H1 (cell line): ENCODE measurements around the gene TXLNA. TPM values are rescaled to one million over a fixed set of nuclear protein-coding genes. Genes with fewer than 3 reads are reported as not detected.

Experiments
- CTCF ChIA-PET: fragments of 300-600 bp; sonication (Branson Sonifier 250); formaldehyde crosslinking; loops from one replicate; lab custom pipeline; 2021; ENCODE audit not compliant: partially characterized antibody; lab: Charles Lee
- POLR2A ChIA-PET: fragments of 300-600 bp; sonication (Branson Sonifier 250); formaldehyde crosslinking; loops from one replicate; lab custom pipeline; 2021; ENCODE audit warnings: inconsistent platforms; ENCODE audit not compliant: partially characterized antibody; lab: Charles Lee
- DNase-seq, 2 experiments: peaks; one replicate each; pipeline versions ENCODE4 v3.0.0 to v3.0.0-alpha.2; 2010 to 2022; ENCODE audit warnings: low spot score in 2 of 2, low read depth in 1 of 2, mixed read lengths in 1 of 2
- FAIRE-seq: peaks from 2 replicates; lab custom pipeline; 2011; peaks lifted over from hg19 to GRCh38; lab: Jason Lieb, UNC
- H2AFZ ChIP-seq: 2 replicates; pipeline ENCODE4 v1.8.1; 2012; ENCODE audit warnings: low read length, inconsistent platforms
- H2AK5ac ChIP-seq: 2 replicates; pipeline ENCODE4 v1.6.1; 2013; ENCODE audit warnings: low read depth, low read length
- H2BK120ac ChIP-seq: replicated peaks from 2 replicates; pipeline ENCODE3; 2013; ENCODE audit warnings: low read depth, low read length, inconsistent platforms
- H2BK12ac ChIP-seq: 2 replicates; pipeline ENCODE4 v1.6.1; 2013; ENCODE audit warnings: low read depth, low read length
- H2BK15ac ChIP-seq: 2 replicates; pipeline ENCODE4 v1.6.1; 2013; ENCODE audit warnings: low read length
- H2BK20ac ChIP-seq: 2 replicates; pipeline ENCODE4 v1.6.1; 2013; ENCODE audit warnings: low read length
- H2BK5ac ChIP-seq: 2 replicates; pipeline ENCODE4 v1.6.1; 2013; ENCODE audit warnings: low read depth, low read length
- H3K14ac ChIP-seq: 2 replicates; pipeline ENCODE4 v1.6.1; 2013; ENCODE audit warnings: inconsistent platforms; ENCODE audit not compliant: insufficient read length
- H3K18ac ChIP-seq: 2 replicates; pipeline ENCODE4 v1.6.1; 2013; ENCODE audit warnings: low read length; ENCODE audit errors: extremely low read depth
- H3K23ac ChIP-seq: 2 replicates; pipeline ENCODE4 v1.6.1; 2013; ENCODE audit warnings: inconsistent platforms; ENCODE audit not compliant: insufficient read length
- H3K23me2 ChIP-seq: 2 replicates; pipeline ENCODE4 v1.6.1; 2013; ENCODE audit warnings: low read depth, low read length
- H3K27ac ChIP-seq: 2 replicates; pipeline ENCODE4 v1.6.1; 2011; ENCODE audit warnings: low read depth, low read length, inconsistent platforms
- H3K27me3 ChIP-seq, 4 experiments: replicated peaks in 1 of 4; 1 replicate in 1 of 4; 2 replicates in 3 of 4; pipeline versions ENCODE4 v1.6.1 to v1.8.1; 2011 to 2013; ENCODE audit warnings: low read length in 3 of 4, mild to moderate bottlenecking in 3 of 4, inconsistent platforms in 2 of 4, mixed read lengths in 2 of 4, moderate library complexity in 1 of 4; ENCODE audit not compliant: control insufficient read depth in 3 of 4, insufficient read depth in 3 of 4; ENCODE audit errors: extremely low read depth in 1 of 4
- H3K36me3 ChIP-seq, 4 experiments: 2 replicates each; pipeline versions ENCODE4 v1.6.1 to v1.8.1; 2011 to 2013; ENCODE audit warnings: mild to moderate bottlenecking in 4 of 4, low read length in 3 of 4, moderate library complexity in 2 of 4, control low read depth in 1 of 4, inconsistent platforms in 1 of 4; ENCODE audit not compliant: insufficient read depth in 4 of 4, control insufficient read depth in 2 of 4
- H3K4ac ChIP-seq: replicated peaks from 2 replicates; pipeline ENCODE3; 2013; ENCODE audit warnings: low read length, low read depth, mixed read lengths, inconsistent platforms; ENCODE audit not compliant: insufficient read length
- H3K4me1 ChIP-seq, 4 experiments: replicated peaks in 1 of 4; 1 replicate in 1 of 4; 2 replicates in 3 of 4; pipeline versions ENCODE4 v1.6.1 to v1.8.1; 2011 to 2013; ENCODE audit warnings: low read length in 3 of 4, inconsistent platforms in 2 of 4, mixed read lengths in 1 of 4; ENCODE audit not compliant: insufficient read depth in 4 of 4, control insufficient read depth in 3 of 4
- H3K4me2 ChIP-seq, 2 experiments: 2 replicates each; pipeline versions ENCODE4 v1.6.1 to v1.8.1; 2011 to 2013; ENCODE audit warnings: low read depth in 2 of 2, low read length in 2 of 2, control low read depth in 1 of 2, inconsistent platforms in 1 of 2, mild to moderate bottlenecking in 1 of 2; ENCODE audit not compliant: insufficient read depth in 1 of 2
- H3K4me3 ChIP-seq, 4 experiments: fragments of 200-600, 300-600 bp in 1 of 4; sonication (generic), shearing (Covaris generic), sonication (Bioruptor Twin) in 1 of 4; 2 replicates each; pipeline versions ENCODE4 v1.5.1 to v1.8.1; 2011 to 2016; ENCODE audit warnings: low read length in 4 of 4, low read depth in 3 of 4, control low read depth in 2 of 4, inconsistent platforms in 2 of 4, mild to moderate bottlenecking in 2 of 4, mixed read lengths in 1 of 4, moderate library complexity in 1 of 4; ENCODE audit not compliant: insufficient read depth in 2 of 4; ENCODE audit errors: extremely low read depth in 1 of 4
- H3K56ac ChIP-seq: replicated peaks from 2 replicates; pipeline ENCODE3; 2013; ENCODE audit warnings: low read depth, mild to moderate bottlenecking, mixed read lengths, low read length, inconsistent platforms; ENCODE audit not compliant: insufficient read length
- H3K79me1 ChIP-seq: 2 replicates; pipeline ENCODE4 v1.6.1; 2013; ENCODE audit warnings: low read depth, low read length, control low read depth
- H3K79me2 ChIP-seq, 2 experiments: 2 replicates each; pipeline versions ENCODE4 v1.6.1 to v1.8.1; 2012 to 2013; ENCODE audit warnings: low read length in 2 of 2, mild to moderate bottlenecking in 2 of 2, inconsistent platforms in 1 of 2; ENCODE audit not compliant: insufficient read depth in 2 of 2, control insufficient read depth in 1 of 2
- H3K9ac ChIP-seq, 4 experiments: replicated peaks in 1 of 4; 1 replicate in 1 of 4; 2 replicates in 3 of 4; pipeline versions ENCODE4 v1.6.1 to v1.8.1; 2011 to 2013; ENCODE audit warnings: low read depth in 3 of 4, low read length in 3 of 4, control low read depth in 2 of 4, mild to moderate bottlenecking in 2 of 4, moderate library complexity in 2 of 4, inconsistent platforms in 1 of 4; ENCODE audit errors: extremely low read depth in 1 of 4
- H3K9me3 ChIP-seq, 2 experiments: 2 replicates each; pipeline versions ENCODE4 v1.6.1 to v1.8.1; 2012 to 2013; ENCODE audit warnings: mild to moderate bottlenecking in 2 of 2, moderate library complexity in 2 of 2, control low read depth in 1 of 2, inconsistent platforms in 1 of 2, low read depth in 1 of 2, low read length in 1 of 2, mixed read lengths in 1 of 2; ENCODE audit not compliant: insufficient read depth in 2 of 2
- H4K20me1 ChIP-seq, 2 experiments: replicated peaks in 1 of 2; 2 replicates each; pipeline versions ENCODE3 to v1.8.1; 2011 to 2013; ENCODE audit warnings: inconsistent platforms in 2 of 2, low read length in 2 of 2, mild to moderate bottlenecking in 1 of 2; ENCODE audit not compliant: insufficient read depth in 2 of 2, control insufficient read depth in 1 of 2
- H4K5ac ChIP-seq: 2 replicates; pipeline ENCODE4 v1.6.1; 2013; ENCODE audit warnings: low read length, low read depth, mixed read lengths, inconsistent platforms; ENCODE audit not compliant: insufficient read length
- H4K8ac ChIP-seq: 2 replicates; pipeline ENCODE4 v1.8.0; 2013; ENCODE audit warnings: mild to moderate bottlenecking, moderate library complexity, low read length, inconsistent platforms; ENCODE audit not compliant: insufficient read depth; ENCODE audit errors: extremely low read depth
- H4K91ac ChIP-seq: replicated peaks from 2 replicates; pipeline ENCODE3; 2013; ENCODE audit warnings: low read length, mixed read lengths, inconsistent platforms; ENCODE audit not compliant: insufficient read length
- E2F6 ChIP-seq: IDR thresholded peaks from 2 replicates; pipeline ENCODE4 v1.6.1; 2012; ENCODE audit warnings: inconsistent platforms
- HDAC2 ChIP-seq, 2 experiments: fragments of 300-600 bp in 1 of 2; sonication (generic) in 1 of 2; IDR thresholded peaks; 2 replicates each; pipeline ENCODE4 v1.6.1; 2011 to 2012; ENCODE audit warnings: low read depth in 2 of 2, low read length in 2 of 2, mild to moderate bottlenecking in 2 of 2, moderate library complexity in 2 of 2, borderline replicate concordance in 1 of 2, inconsistent platforms in 1 of 2
- JUND ChIP-seq: IDR thresholded peaks from 2 replicates; pipeline ENCODE4 v1.6.1; 2011; ENCODE audit warnings: mild to moderate bottlenecking, improper control_type of control experiment, low read length
- KDM5A ChIP-seq: fragments of 200-600 bp; IDR thresholded peaks from 2 replicates; pipeline ENCODE4 v1.7.1; 2012; ENCODE audit warnings: mild to moderate bottlenecking, low read length, inconsistent platforms, mixed read lengths
- RXRA ChIP-seq: IDR thresholded peaks from 2 replicates; pipeline ENCODE4 v1.6.1; 2011; ENCODE audit warnings: low read depth, mild to moderate bottlenecking, low read length, moderate library complexity; ENCODE audit not compliant: insufficient read depth
- SIRT6 ChIP-seq: IDR thresholded peaks from one replicate; pipeline ENCODE4 v1.7.1; 2012; ENCODE audit warnings: low read length, inconsistent platforms
- WGBS, 2 experiments: shearing (Covaris generic) in 1 of 2; methylation state at CpG; one replicate each; pipeline versions ENCODE4 v1.1.6 to v1.1.7; 2013 to 2015; ENCODE audit warnings: low lambda C conversion rate in 2 of 2, mixed read lengths in 2 of 2, inconsistent platforms in 1 of 2, low coverage in 1 of 2, missing lambda C conversion rate in 1 of 2; ENCODE audit not compliant: insufficient replicate concordance in 2 of 2, insufficient coverage in 1 of 2, insufficient read length in 1 of 2; ENCODE audit errors: extremely low coverage in 1 of 2, missing lambda C conversion rate in 1 of 2; 5-methylcytosine and 5-hydroxymethylcytosine counted together
- polyA plus RNA-seq, 7 experiments: library from polyadenylated mRNA; depleted of rRNA in 3 of 7; stranded (reverse) in 5 of 7; unstranded in 2 of 7; fragments of >200 nt in 5 of 7; fragments of 200-250 nt in 2 of 7; gene quantifications; 1 replicate in 5 of 7; 2 replicates in 1 of 7; 4 replicates in 1 of 7; pipeline versions ENCODE4 v1.2.1 to v1.2.3, GENCODE V29; 2011 to 2013; ENCODE audit warnings: missing spikeins in 2 of 7, mixed read lengths in 2 of 7
- total RNA-seq: library from RNA; stranded (reverse); fragmentation: NEBNext Ultra II Directional; extraction: Animal tissue kit (Norgen Biotek cat#: 25700); gene quantifications from 2 replicates; pipeline ENCODE4 v1.2.1, GENCODE V29; 2021

Gene TXLNA
- total and polyA plus RNA-seq, 2 of the 8 experiments (the other 6 are each of a cell fraction or from before 2014, with no cell fraction given), result 31.3 to 46.9 TPM

GRCh38 chr1:32205401-32206370, 26.2 kb downstream of the TXLNA start, which contains the start of gene IQCC:
Gene IQCC, plus strand, starts transcription at chr1:32205671. Its CDS starts 11 bp downstream, at chr1:32205682.
- Histone ChIP-seq H2BK15ac (peak within 1 kb of the TSS; percentile 31; the same call in 1 of the 2 replicates), H2BK12ac (peak within 1 kb of the TSS; percentile 35; the same call in 1 of the 2 replicates), H3K4me3 (peak within 1 kb of the TSS; percentile 64 to 86 (median 80)), H3K18ac (no peak within 1 kb of the TSS; the same call in 1 of the 2 replicates), H3K27ac (peak within 1 kb of the TSS; percentile 51; the same call in 1 of the 2 replicates), H3K36me3 (no peaks in the 10 kb centered on the region; a peak in 1 of 8 replicates), H3K4ac (peak within 1 kb of the TSS; percentile 7), H2BK5ac (peak within 1 kb of the TSS; percentile 19; the same call in 1 of the 2 replicates), H3K23me2 (peaks cover 12% of the 10 kb centered on the region; the same call in 1 of the 2 replicates), H3K9me3 (no peaks in the 10 kb centered on the region), H3K14ac (no peak within 1 kb of the TSS), H3K4me2 (peak within 1 kb of the TSS; percentile 73 to 96), H4K91ac (peak within 1 kb of the TSS; percentile 76), H3K4me1 (peaks cover 0 to 21% (median 10%) of the 10 kb centered on the region in 4 experiments; a peak in 6 of 7 replicates), H2AK5ac (no peak within 1 kb of the TSS), H3K23ac (no peak within 1 kb of the TSS), H3K79me1 (peaks cover 2% of the 10 kb centered on the region; the same call in 1 of the 2 replicates), H3K79me2 (no peaks in the 10 kb centered on the region), H2BK20ac (no peak within 1 kb of the TSS), H4K8ac (peak within 1 kb of the TSS; percentile 92; the same call in 1 of the 2 replicates), H2BK120ac (no peak within 1 kb of the TSS), H2AFZ (peak within 1 kb of the TSS; percentile 74; the same call in 1 of the 2 replicates), H3K56ac (no peak within 1 kb of the TSS), H3K27me3 (peaks cover 0 to 4% (median 2%) of the 10 kb centered on the region in 4 experiments; a peak in 3 of 7 replicates), H4K5ac (peak within 1 kb of the TSS; percentile 54), H4K20me1 (peaks cover 0 to 2% of the 10 kb centered on the region in 2 experiments), H3K9ac (peak within 1 kb of the TSS; percentile 75 to 84 (median 78))
- FAIRE-seq (no peak), DNase-seq (peak; percentile 81 to 93)
- 11% methylated on average over 60 of the region's 77 CpGs; no CpG with 5 or more reads in 1 of the 2 experiments for WGBS, 2 experiments
- POLR2A ChIA-PET, result interaction anchor here (0.7 to 21.3 kb wide), 23 partner anchors 7 to 447 kb away, joined by 3 to 332 read pairs (median 5); partner anchors contain the start of genes BSDC1, CCDC28B, KPNA6 and MARCKSL1
- CTCF ChIA-PET, result interaction anchor here (0.6 to 4.5 kb wide), 5 partner anchors 11 to 158 kb away, joined by 3 to 25 read pairs (median 3); no protein-coding TSS in a partner anchor
- TF ChIP-seq RXRA (no peak), KDM5A (peak; percentile 73), HDAC2 (IDR thresholded peaks at IDR 0.05; ENCODE audit: borderline replicate concordance in 1 of 2, low read depth in 2 of 2, low read length in 2 of 2) (no peak; a peak in 1 of 4 replicates), SIRT6 (no peak), E2F6 (no peak; the same call in 1 of the 2 replicates), JUND (peak; percentile 32; the same call in 1 of the 2 replicates)
